ENCODE results near the gene VMAC.

VMAC gene

GRCh38 chr19:5932609-5933262 is 28.1 kb downstream of the VMAC start:
- no peak overlapping the region for H3K4me3 ChIP-seq (replicated peaks; ENCODE audit: low read depth, low read length)
- TF ChIP-seq, protein P1, sequence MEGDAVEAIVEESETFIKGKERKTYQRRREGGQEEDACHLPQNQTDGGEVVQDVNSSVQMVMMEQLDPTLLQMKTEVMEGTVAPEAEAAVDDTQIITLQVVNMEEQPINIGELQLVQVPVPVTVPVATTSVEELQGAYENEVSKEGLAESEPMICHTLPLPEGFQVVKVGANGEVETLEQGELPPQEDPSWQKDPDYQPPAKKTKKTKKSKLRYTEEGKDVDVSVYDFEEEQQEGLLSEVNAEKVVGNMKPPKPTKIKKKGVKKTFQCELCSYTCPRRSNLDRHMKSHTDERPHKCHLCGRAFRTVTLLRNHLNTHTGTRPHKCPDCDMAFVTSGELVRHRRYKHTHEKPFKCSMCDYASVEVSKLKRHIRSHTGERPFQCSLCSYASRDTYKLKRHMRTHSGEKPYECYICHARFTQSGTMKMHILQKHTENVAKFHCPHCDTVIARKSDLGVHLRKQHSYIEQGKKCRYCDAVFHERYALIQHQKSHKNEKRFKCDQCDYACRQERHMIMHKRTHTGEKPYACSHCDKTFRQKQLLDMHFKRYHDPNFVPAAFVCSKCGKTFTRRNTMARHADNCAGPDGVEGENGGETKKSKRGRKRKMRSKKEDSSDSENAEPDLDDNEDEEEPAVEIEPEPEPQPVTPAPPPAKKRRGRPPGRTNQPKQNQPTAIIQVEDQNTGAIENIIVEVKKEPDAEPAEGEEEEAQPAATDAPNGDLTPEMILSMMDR (IDR thresholded peaks at IDR 0.05; ENCODE audit: low read length, missing control alignments), result no peak

GRCh38 chr19:5933391-5934068 is 28.9 kb downstream of the VMAC start:
- no peak overlapping the region for H3K4me3 ChIP-seq (replicated peaks; ENCODE audit: low read depth, low read length)
- DNase-seq (ENCODE audit: low read depth), result no peak
- TF ChIP-seq, protein P1 (IDR thresholded peaks at IDR 0.05; ENCODE audit: low read length, missing control alignments), result no peak

More at GRCh38 chr19:5932609-5933262, 28.1 kb downstream of the VMAC start:
- no peak for DNase-seq (ENCODE audit: low read depth)

- H3K4me3 ChIP-seq (replicated peaks; ENCODE audit: low read depth, low read length), result no peak overlapping the region
- no peak for DNase-seq (ENCODE audit: low read depth)
- TF ChIP-seq, protein P1 (IDR thresholded peaks at IDR 0.05; ENCODE audit: low read length, missing control alignments), result no peak
Measured at GRCh38 chr19:5934069-5934401, 29.4 kb downstream of the VMAC start.

GRCh38 chr19:5934774-5935472 is 30.3 kb downstream of the VMAC start:
- H3K4me3 ChIP-seq (replicated peaks; ENCODE audit: low read depth, low read length), result no peak overlapping the region
- TF ChIP-seq, protein P1 (IDR thresholded peaks at IDR 0.05; ENCODE audit: low read length, missing control alignments), result no peak
- peak; percentile 71 for DNase-seq (ENCODE audit: low read depth)

- no peak overlapping the region for H3K4me3 ChIP-seq (replicated peaks; ENCODE audit: low read depth, low read length)
- no peak for DNase-seq (ENCODE audit: low read depth)
- TF ChIP-seq, protein P1 (IDR thresholded peaks at IDR 0.05; ENCODE audit: low read length, missing control alignments), result no peak
Measured at GRCh38 chr19:5935473-5936291, 31.0 kb downstream of the VMAC start.

DNA sequence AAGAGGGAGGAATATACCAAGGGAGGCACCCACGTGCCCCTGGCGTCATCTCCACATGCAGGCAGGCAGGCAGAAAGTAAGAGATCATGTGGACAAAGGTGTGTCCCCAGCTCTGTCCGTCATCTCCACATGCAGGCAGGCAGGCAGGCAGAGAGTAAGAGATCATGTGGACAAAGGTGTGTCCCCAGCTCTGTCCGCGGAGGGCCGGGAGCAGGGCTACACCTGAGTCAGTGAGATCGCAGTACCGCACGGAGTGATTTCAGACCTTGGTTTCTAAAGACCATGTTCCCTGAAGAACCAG is 31.6 kb downstream of the VMAC start:
- TF ChIP-seq, protein P1 (IDR thresholded peaks at IDR 0.05; ENCODE audit: low read length, missing control alignments), result no peak
- no peak overlapping the region for H3K4me3 ChIP-seq (replicated peaks; ENCODE audit: low read depth, low read length)
- DNase-seq (ENCODE audit: low read depth), result no peak
